HG02870 (cell line): Measurements from ENCODE around the gene PNLIPRP2.

ENCODE experiments used
- ATAC-seq: cut with Tn5 transposase; IDR thresholded peaks from one replicate; pipeline ENCODE4 v1.9.1; 2021; ENCODE audit warnings: mild to moderate bottlenecking, moderate library complexity; ENCODE audit not compliant: unreplicated experiment

Gene PNLIPRP2

GRCh38 chr10:116676633-116677032 lies 55.9 kb downstream of the PNLIPRP2 start:
- ATAC-seq, result no peak

- ATAC-seq, result no peak
These were observed 58.6 kb downstream of the PNLIPRP2 start for GRCh38 chr10:116679351-116679750.

- ATAC-seq, result no peak
These were observed 62.4 kb downstream of the PNLIPRP2 start for GRCh38 chr10:116683166-116683565.

- ATAC-seq, result no peak
These were observed 63.1 kb downstream of the PNLIPRP2 start for GRCh38 chr10:116683821-116684220.

DNA sequence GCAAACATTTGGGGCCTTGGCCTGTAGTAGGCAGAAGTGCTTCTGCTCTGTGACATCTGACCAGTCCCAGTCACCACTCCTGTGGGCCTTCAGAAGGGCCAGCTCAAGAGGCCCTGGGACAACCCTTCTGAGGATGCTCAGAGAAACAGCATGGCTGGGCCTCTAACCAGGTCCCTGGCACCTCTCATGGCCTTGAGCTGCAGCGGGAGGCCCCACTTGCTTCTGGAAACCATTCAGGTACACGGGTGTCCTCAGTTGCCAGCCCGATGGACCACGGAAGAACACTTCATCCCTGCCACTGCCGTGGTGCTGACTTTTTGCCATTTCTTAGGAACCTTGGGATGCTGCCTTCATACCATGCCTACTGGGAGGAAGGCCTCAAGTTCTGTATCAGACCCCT lies 64.0 kb downstream of the PNLIPRP2 start:
- no peak for ATAC-seq

DNA sequence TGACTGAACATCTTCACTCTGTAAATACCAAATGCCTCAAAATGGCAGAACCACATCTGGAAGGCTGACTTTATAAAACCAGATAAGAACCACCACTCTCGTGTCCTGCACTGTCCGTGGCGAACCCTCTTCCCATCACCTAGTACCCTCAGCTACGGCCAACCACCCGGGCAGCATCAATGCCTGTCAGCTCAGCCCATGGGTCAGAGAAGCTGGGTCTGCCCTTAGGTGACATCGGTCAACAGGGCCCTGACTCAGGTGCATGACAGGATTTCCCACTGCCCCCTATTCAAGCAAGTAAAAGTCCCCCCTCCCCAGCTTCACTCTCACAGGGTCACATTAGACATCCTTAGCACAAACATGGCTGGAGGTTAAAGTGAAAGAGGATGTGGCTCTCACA lies 65.1 kb downstream of the PNLIPRP2 start:
- ATAC-seq, result no peak

GRCh38 chr10:116686632-116687031 lies 65.9 kb downstream of the PNLIPRP2 start:
- ATAC-seq, result no peak

GRCh38 chr10:116687633-116688032 lies 66.9 kb downstream of the PNLIPRP2 start:
- ATAC-seq, result no peak

DNA sequence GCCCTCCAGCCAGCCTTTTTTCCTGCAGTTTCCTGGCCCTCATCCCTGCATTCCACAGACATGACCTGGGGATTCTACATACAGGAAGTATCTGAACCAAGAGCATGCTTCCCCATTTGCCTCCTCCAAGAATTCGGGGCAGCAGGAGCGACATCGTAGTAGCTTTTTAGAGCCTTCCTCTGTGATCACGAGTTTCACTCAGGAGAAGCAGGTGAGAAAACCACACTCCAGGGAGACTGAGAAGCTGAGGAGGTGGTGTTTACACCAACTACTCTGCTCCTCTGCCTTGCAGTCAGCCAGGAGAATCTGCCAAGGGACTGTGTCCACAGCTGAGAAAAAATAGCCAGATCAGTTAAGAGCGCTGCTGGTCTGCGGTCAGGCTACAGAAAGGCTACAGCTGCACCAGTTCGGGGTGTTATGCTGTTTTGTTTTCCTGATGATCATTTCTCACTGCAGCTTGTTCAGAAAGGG lies 67.5 kb downstream of the PNLIPRP2 start:
- no peak for ATAC-seq

GRCh38 chr10:116688741-116689495 lies 68.2 kb downstream of the PNLIPRP2 start:
- ATAC-seq, result no peak

GRCh38 chr10:116689744-116690143 lies 69.0 kb downstream of the PNLIPRP2 start:
- ATAC-seq, result no peak

DNA sequence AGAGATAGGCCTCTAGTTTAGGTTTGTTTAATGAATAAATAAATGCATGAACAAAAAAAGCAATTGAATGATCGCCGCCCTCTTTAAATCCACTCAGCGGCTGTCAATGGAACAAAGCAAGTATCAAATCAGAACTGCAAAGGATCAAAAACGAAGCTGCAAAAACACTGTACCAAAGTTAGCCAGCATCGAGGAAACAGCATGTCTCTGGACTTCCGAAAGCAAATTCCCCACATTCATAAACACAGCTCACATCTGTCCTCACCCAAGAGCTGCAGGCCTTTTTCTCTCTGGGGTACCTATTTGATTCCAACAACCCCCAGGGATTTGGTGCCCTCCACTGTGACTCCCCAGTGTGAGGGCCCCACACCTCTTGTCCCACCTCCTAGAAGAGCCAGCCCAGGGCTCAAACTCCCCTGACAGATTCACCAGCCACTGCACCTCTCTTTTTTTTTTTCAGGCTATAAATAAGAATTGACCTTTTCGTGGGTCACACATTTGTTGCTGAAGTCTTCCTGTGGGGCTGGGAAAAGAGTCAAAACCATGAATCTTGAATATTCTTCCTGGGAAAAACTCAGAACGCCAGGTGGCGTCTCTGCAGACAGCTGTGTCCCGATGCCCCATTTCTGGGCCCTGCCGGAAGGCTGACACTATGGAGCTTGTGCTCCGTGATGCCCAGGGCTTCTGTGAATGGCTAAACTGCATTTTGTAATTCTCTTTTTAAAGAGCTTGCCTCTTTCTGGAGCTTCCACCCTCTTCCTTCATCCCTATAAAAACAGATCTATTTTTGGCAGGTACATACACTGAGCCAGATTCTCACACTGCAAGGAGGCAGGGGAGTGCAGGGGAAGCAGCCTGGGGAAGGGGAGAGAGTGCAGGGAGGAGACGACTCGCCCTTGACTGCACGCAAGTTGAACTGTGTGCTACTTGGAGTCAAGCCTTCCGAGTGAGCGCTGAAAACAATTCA lies 69.9 kb downstream of the PNLIPRP2 start:
- ATAC-seq, result no peak

DNA sequence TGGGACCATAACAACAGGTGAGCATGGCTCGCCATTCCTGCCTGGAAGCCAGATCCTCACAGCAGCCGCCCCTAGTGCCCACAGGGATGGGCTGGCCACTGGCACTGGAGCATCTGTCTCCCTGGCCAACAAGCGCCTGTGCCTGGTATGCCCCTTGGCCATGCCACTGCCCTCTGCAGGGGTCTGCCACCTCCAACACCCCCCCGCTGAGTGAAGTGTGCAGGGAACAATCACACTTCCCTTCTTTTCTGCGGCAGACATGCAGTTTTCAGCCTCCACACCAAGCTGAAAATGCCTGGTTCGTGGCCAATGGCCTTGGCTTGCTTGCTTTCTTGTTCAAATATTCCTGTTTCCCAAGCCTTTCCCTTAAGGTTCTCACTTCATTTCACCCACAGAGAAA lies 70.9 kb downstream of the PNLIPRP2 start:
- no peak for ATAC-seq

DNA sequence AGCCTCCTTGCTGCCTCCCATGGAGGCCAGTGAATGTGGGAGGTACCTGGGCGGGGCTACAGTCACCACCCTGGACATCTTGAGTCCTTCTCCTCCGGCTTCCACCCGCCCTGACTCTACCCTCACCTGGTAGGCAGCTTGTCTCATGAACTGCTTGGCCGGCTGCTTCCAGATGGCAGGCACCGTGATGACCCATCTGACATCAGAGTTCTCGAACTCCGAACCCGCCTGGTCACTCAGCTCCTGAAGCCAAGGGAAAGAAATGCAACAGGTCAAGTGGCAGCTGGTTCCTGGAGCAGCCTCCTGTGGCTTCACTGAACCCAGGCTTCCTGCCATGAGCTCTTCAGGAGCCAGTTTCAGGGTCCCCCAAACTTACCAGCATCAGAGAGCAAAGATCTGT lies 71.5 kb downstream of the PNLIPRP2 start:
- no peak for ATAC-seq

DNA sequence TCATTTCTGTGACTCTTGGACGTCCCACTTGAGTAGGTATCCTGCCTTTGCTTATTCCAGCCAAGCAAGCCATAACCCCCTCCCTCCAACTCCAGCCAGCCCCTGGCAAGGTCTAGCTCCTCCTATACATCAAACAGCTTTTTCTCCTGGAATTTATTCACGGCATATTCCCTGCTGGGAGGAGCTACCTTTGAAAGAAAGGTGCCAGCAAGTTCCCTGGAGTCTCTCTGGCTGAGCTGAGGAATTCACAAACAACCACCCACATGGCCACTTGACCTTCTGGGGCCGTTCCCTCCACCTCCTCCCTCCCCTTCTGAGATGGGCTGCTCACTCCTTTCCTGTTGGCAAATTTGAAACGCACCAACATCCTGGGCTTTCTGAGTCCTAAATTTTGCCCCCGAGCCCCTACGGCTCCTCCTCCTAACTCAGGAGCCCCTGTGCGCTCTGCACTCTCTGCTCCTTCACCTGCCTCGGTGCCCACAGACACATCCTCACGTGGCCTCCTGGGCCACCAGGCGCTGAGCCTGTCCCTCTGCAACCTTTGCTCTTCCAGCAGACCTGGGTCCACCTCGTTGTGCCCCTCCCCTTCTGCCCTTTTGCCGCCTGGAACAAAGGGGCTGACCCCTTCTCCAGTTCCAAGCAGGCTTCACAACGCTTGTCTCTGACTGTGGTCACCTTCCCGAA lies 73.6 kb downstream of the PNLIPRP2 start:
- no peak for ATAC-seq
